HG02571 (cell line): ENCODE results near the gene CNOT9.
"Not testable (repeated sequence)": the region's sequence is repeated elsewhere in the genome, so short reads cannot be mapped to it uniquely, and the experiment has no call there.

Experiments used
- ATAC-seq: cut with Tn5 transposase; IDR thresholded peaks from one replicate; pipeline ENCODE4 v1.9.1; 2021; ENCODE audit warnings: mild to moderate bottlenecking, moderate library complexity; ENCODE audit not compliant: unreplicated experiment

CNOT9 gene

GRCh38 chr2:218568190-218569037, at the start of gene CNOT9, which contains the start of gene USP37:
CNOT9 (plus strand) TSS chr2:218568839; CDS start chr2:218568955, 116 bp downstream.
USP37 (minus strand) TSS chr2:218568351; CDS start chr2:218558653, 9,698 bp downstream.
- ATAC-seq: peak; percentile 76

- no peak for ATAC-seq
These were observed 49.8 kb upstream of the CNOT9 start for GRCh38 chr2:218518876-218519275.

GRCh38 chr2:218523651-218524050, 45.0 kb upstream of the CNOT9 start:
- ATAC-seq: no peak

- not testable (repeated sequence) for ATAC-seq
These were observed 40.2 kb upstream of the CNOT9 start for GRCh38 chr2:218528409-218528808.

GRCh38 chr2:218529990-218530389, 38.6 kb upstream of the CNOT9 start:
- no peak for ATAC-seq

GRCh38 chr2:218536804-218537494, 31.7 kb upstream of the CNOT9 start:
- no peak for ATAC-seq

GRCh38 chr2:218540015-218540414, 28.6 kb upstream of the CNOT9 start:
- no peak for ATAC-seq

- no peak for ATAC-seq
These were observed 22.6 kb upstream of the CNOT9 start for GRCh38 chr2:218546012-218546411.

GRCh38 chr2:218547511-218547910, 21.1 kb upstream of the CNOT9 start:
- no peak for ATAC-seq

- ATAC-seq: no peak
These were observed 20.7 kb upstream of the CNOT9 start for GRCh38 chr2:218547978-218548377.

- ATAC-seq: not testable (repeated sequence)
These were observed 14.4 kb upstream of the CNOT9 start for GRCh38 chr2:218554225-218554624.

GRCh38 chr2:218555527-218555926, 13.1 kb upstream of the CNOT9 start:
- ATAC-seq: no peak

- ATAC-seq: no peak
These were observed 10.7 kb upstream of the CNOT9 start for GRCh38 chr2:218557941-218558340.

GRCh38 chr2:218558986-218559385, 9.7 kb upstream of the CNOT9 start:
- ATAC-seq: no peak

GRCh38 chr2:218564056-218564455, 4.6 kb upstream of the CNOT9 start:
- ATAC-seq: no peak

- ATAC-seq: no peak
These were observed 2.3 kb upstream of the CNOT9 start for GRCh38 chr2:218566296-218566695.

- peak; percentile 35 for ATAC-seq
These were observed 846 bp upstream of the CNOT9 start for GRCh38 chr2:218567797-218568189.

GRCh38 chr2:218569038-218569431, 396 bp downstream of the CNOT9 start:
- ATAC-seq: peak; percentile 19

GRCh38 chr2:218569661-218570500, 1.2 kb downstream of the CNOT9 start:
- ATAC-seq: no peak

GRCh38 chr2:218570850-218571249, 2.2 kb downstream of the CNOT9 start:
- ATAC-seq: no peak

GRCh38 chr2:218576854-218577253, 8.2 kb downstream of the CNOT9 start:
- no peak for ATAC-seq
